ENCODE measurements around the gene PCDHB3.
A peak's percentile ranks its signal among the peaks of the same experiment; 100 is the strongest.

- TF ChIP-seq CTCF (conservative IDR thresholded peaks at IDR 0.05) (peak; percentile 85), ZFX (IDR thresholded peaks at IDR 0.05) (no peak)
These were observed at the start of gene PCDHB3 for GRCh38 chr5:141100243-141100805.

Data from C4-2B (cell line).